ENCODE measurements around the gene INKA1.
"Not testable (repeated sequence)": the region's sequence is repeated elsewhere in the genome, so short reads cannot be mapped to it uniquely, and the experiment has no call there.

The INKA1 gene

DNA sequence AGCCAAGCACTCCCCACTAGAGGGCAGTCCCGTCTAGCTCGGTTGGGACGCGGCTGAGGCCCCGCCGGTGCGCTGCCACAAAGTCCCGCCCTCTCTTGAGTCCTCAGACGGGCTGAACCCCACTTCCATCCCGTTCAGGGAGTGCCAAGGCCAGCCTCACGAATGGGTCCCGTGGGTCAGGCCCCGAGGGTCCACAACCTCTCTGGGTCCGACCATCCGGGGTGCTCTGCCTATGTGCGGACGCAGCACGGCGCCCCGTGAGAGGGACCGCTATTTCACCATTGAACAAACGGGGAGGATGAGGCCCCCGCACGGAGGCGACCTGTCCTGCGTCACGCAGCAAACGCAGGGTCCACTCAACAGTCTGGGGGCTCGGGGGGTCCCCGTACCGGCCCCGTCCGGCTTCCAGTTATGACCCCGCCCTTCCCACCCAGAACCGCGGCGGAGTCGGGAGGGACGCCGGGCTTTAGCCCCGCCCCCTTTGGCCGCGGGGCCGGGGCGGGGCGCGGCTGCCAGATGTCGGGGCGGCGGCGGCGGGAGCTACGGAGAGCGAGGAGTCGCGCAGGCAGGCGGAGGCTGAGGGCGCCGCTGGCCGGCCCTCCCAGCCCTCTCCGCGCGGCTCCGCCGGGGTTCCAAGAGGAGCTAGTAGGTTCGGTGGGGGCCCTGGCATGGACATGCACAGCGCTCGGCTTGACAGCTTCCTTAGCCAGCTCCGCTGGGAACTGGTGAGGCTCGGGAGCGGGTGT is at the start of gene INKA1:
Gene INKA1, plus strand, starts transcription at position 543 of the 746 bp plus-strand sequence. Its CDS starts 132 bp downstream, at position 675.
- peak; percentile 96 for DNase-seq (ENCODE audit: low spot score)

DNA sequence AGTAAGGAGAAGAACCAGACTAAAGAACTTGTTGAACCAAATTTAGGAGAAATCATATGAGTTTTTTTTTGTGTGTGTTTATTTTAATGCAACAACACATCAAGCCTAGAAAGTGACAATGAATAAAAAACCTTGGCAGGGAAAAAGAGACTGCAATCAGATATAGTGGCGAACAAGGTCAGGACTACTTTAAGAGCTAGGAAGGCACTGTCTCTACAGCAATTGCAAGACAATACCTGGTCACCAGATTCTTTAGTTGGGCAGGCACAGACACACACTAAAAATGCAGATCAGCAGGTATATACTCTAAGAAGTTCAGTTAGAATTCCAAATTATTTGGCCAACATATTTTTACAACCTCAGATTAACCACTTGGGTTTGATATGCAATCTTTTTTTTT is 48.5 kb upstream of the INKA1 start:
- no peak for DNase-seq (ENCODE audit: low spot score)

DNA sequence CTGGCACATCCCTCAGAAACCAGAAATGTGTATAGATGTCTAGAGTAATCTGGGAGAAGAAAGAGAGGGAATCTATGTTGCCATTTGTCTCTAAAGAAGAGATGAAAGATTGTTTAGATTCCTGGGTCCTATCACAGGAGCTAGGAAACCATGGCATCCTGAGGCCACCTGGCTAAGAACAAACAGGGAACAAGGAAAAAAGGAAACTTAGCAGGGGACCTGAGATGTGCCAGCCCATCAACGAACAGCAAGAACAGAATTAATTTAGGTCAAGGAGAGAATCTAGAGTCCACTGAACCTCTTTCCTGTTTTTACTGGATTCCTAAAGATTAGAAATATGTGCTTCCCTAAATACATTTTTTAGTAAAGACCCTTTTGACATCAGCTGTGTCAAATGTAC is 47.0 kb upstream of the INKA1 start:
- DNase-seq (ENCODE audit: low spot score) = no peak

DNA sequence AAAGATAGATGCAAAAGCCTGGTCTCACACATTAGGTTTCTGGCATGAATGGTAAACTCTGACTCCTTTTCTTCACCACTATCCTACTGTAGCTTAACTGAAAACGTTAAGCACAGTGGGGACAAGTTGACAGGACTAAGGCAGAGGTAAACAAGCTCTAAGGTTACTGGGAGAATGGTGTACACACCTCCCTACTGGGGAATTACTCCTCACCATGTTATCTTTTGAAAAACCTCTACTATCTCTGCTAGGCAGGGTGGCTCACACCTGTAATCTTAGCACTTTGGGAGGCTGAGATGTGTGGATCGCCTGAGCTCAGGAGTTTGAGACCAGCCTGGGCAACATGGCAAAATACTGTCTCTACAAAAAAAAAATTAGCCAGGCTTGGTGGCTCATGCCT is 45.9 kb upstream of the INKA1 start:
- no peak for DNase-seq (ENCODE audit: low spot score)

DNA sequence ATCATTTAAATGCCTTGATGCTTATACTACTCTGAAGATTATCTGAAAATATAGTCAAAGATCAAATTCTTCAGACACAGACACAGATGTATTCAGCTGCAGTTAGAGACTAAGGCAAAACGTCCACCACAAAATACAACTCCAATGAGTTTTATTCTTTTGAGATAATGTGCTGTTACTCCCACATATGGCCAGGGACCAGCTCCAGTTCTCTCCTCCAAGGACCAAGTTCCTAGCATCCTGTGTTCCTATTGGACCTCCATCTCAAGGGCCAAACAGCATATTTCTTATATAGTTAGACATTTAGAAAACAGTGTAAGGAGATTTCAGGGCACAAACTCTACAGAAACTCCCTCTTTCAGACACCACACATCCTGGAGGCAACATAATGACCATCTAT is 43.8 kb upstream of the INKA1 start:
- no peak for DNase-seq (ENCODE audit: low spot score)

DNA sequence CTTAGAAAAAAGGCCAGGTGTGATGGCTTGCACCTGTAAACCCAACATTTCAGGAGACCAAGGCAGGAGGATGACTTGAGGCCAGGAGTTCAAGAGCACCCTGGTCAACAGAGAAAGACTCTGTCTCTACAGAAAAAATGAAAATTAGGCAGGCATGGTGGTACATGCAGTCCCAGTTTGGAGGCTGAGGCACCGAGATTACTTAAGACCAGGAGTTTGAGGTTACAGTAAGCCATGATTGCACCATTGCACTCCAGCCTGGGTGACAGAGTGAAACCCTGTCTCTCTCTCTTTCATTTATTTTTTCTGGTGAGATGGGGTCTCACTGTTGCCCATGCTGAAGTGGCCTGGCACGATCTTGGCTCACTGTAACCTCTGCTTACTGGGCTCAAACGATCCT is 41.4 kb upstream of the INKA1 start:
- no peak for DNase-seq (ENCODE audit: low spot score)

DNA sequence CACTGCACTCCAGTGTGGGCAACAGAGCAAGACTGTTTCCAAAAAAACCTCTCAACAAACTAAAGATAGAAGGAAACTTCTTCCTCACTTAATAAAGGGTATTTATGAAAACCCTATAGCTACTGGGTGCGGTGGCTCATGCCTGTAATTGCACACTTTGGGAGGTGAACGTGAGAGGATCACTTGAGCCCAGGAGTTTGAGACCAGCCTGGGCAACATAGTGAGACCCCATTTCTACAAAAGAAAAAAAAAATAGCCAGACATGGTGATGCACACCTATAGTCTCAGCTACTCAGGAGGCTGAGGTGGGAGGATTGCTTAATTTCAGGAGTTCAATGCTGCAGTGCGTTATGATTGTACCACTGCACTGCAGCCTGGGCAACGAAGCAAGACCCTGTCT is 39.1 kb upstream of the INKA1 start:
- DNase-seq (ENCODE audit: low spot score) = no peak

DNA sequence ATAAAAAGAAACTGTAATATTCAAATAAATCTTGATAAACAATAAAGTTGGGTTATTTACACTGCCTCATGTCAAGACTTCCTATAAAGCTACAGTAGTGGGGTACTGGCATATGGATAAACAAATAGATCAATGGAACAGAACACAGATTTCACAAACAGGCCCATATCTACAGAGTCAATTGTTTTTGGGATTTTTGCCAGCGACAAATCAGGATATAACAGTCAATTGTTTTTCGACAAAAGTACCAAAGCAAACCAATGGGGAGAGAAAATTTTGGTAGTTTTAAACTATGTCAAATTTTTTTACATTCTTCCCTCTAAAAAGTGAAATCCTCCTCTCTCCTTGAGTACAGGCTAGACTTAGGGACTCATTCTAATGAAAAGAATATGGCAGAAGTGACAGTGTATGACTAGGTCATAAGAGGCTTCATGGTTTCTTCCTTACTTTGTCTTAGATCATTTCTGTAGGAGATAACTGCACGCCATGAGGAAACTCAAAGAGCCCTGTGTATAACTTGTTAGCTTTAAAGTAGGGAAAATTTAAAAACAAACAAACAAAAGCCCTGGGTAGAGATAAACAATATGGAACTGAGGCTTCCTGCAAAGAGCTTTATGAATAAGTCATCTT is 33.7 kb upstream of the INKA1 start:
- DNase-seq (ENCODE audit: low spot score) = no peak

DNA sequence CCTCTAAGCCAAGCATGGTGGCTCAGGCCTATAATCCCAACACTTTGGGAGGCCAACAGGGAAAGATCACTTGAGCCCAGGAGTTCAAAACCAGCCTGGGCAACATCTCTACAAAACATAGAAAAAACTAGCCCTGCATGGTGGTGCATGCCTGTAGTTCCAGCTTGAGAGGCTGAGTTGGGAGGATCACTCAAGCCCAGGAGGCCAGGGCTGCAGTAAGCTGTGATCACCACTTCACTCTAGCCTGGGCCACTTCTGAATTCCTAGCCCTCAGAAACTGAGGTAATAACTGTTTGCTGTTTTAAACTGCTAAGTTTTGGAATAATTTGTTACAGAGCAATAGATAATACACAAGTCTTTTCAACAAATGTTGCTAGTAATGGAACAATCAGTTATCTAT is 33.1 kb upstream of the INKA1 start:
- DNase-seq (ENCODE audit: low spot score) = no peak

DNA sequence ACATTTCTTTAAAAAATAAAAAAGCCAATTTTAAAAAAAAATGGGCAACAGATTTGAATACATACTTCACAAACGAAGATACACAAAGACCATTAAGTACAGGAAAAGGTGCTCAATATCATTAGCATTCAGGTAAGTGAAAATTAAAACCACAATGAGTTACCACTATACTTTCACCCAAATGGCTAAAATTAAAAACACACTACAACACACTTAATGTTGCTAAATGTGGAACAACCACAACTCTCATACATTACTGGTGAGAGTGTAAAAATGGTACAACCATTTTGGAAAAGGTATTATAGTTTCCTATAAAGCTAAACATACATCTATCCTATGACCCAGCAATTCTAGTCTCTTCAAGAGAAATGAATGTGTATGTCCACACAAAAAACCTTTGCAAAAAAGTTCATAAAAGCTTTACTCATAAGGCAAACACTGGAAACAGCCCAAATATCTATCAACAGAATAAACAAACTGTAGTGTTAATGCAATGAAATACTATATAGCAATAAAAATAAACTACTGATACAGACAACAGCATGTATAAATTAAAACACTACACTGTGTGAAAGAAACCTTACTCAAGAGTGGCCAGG is 31.6 kb upstream of the INKA1 start:
- DNase-seq (ENCODE audit: low spot score) = no peak

DNA sequence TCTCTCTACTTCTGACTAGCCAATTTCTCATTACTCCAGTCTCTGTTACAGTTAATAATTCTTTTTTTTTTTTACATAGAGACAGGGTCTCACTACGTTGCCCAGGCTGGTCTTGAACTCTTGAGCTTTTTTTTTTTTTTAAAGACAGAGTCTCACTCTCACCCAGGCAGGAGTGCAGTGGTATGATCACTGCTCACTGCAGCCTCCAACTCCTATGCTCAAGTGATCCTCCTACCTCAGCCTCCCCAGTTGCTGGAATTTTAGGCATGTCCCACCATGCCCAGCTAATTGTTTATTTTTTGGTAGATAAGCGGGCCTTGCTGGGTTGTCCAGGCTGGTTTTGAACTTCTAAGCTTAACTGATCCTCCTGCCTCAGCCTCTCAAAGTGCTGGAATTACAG is 30.4 kb upstream of the INKA1 start:
- no peak for DNase-seq (ENCODE audit: low spot score)

DNA sequence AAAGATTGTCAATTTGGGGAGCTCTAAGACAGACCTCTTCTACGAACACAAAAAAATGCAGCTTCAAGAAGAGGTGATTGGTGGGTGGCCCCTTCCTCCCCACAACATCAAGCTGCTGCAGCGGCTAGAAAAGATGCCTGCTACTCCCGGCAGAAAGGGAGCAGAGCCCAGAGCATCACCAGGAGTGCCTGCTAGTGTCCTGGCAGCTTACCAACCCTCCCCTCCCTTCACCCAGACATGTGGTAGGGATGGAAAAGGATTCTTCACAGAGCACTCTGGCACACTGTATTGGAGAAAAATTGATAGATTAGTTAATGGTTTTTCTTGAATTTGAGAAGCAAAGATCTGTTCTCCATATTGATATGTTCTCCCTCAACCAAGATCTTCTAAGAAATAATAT is 27.5 kb upstream of the INKA1 start:
- DNase-seq (ENCODE audit: low spot score) = no peak

DNA sequence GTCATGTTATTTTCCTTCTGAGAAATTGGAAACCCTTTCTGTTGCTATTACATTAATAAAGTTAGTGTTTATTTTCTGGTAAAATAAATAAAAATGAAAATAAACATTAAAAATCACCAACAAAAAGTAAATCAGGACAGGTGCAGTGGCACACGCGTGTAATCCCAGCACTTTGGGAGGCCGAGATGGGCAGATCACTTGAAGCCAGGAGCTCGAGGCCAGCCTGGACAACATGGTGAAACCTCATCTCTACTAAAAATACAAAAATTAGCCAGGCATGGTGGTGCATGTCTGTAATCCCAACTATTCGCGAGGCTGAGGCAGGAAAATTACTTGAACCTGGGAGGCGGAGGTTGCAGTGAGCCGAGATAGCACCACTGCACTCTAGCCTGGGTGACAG is 27.0 kb upstream of the INKA1 start:
- DNase-seq (ENCODE audit: low spot score) = not testable (repeated sequence)

DNA sequence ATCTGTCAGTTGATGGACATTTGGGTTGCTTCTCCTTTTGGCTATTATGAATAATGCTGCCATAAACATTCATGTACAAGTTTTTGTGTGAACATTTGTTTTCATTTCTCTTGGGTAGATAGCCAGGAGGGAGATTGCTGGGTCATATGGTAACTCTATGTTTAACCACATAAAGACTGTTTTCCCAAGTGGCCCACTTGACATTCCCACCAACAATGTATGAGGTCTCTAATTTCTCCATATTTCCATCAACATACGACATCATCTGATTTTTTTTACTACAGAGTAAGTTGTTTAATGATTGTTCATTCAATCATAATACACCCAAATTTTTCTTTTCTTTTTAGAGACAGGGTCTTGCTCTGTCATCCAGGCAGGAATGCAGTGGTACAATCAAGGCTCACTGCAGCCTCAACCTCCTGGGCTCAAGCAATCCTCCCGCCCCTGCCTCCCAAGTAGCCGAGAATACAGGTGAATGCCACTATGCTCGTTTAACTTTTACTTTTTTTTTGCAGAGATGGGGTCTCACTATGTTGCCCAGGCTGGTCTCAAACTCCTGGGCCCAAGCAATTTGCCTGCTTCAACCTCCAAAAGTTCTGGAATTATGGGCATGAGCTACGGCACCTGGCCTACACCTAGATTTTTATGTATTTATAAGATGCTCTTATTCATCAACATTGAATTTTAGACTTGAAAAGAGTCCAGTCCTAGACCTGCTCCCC is 23.5 kb upstream of the INKA1 start:
- no peak for DNase-seq (ENCODE audit: low spot score)

DNA sequence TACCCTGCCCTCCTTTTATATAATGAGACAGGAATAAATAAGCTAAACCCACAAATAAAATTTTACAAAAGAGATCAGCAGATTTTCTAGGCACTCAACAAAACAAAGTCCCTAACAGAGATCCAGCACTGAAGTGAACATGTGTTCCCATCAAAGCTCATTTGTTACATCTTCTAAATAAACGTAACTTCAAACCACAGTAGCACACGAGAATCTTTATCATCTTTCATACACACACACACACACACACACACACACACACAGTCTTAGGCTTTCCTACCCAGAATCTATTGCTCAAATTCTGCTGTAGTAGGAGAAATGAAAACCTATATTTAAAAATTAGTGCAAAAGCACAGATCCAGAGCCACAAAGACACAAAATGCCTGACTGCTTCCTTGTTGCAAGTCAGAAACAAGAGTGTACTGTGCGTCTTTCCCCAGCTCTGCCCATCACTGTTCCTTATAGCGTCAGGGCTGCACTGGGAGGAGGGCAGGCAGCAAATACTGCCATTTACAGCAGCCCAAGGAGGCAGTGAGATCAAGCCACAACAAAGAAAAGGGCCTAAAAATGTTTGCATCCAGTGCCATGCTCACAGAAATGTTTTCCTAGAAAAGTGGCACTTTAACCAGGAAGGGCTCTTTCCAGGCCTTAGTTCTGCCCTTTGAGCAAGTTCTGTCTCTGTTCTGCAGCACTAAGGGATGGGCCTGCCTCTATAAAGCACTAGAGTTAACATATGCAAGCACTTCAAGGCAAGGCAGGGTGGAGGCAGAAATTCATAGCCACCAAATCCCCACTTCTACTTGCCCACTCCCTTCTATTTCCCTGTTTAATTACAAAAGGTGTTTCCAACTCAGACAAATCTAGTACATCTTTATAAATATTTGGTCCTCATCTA is 22.7 kb upstream of the INKA1 start:
- no peak for DNase-seq (ENCODE audit: low spot score)

DNA sequence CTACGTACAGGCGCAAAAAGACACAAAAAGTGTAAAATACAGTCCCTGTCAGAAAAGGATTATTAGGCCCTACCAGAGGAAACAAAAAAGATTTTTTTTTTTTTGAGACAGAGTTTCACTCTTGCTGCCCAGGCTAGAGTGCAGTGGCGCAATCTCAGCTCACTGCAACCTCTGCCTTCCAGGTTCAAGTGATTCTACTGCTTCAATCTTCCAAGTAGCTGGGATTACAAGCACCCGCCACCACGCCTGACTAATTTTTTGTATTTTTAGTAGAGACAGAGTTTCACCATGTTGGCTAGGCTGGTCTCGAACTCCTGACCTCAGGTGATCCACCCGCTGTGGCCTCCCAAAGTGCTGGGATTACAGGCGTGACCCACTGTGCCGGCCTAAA is 22.1 kb upstream of the INKA1 start:
- not testable (repeated sequence) for DNase-seq (ENCODE audit: low spot score)

DNA sequence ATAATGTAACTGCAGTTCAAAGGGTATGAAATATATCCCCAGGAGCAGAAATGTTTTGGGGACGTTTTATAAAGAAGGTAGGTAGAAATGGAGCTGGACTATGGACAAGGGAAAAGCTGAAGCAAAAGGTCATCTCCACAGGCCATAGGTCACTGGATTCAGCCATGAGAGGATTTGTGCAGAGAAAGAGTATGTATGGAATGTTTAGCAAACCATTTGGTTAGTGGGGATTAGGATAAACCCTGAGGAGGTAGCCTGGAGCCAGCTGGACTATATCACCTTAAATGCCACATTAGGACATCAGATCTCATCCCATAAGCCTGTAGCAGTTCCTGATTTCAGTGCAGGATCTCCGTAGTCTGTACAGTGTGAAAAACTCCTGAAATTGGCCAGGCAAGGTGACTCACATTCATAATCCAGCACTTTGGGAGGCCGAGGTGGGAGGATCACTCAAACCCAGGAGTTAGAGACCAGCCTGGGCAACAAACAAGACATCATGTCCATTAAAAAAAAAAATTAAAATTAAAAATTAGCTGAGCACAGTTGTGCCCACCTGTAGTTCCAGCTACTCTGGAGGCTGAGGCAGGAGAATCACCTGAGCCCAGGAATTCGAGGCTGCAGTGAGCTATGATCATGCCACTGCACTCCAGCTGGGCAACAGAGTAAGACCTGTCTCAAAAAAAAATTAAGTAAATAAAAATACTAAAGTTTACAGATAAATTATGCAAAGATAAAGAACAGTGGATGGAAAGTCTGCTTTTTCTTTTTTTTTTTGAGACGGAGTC is 21.5 kb upstream of the INKA1 start:
- no peak for DNase-seq (ENCODE audit: low spot score)

DNA sequence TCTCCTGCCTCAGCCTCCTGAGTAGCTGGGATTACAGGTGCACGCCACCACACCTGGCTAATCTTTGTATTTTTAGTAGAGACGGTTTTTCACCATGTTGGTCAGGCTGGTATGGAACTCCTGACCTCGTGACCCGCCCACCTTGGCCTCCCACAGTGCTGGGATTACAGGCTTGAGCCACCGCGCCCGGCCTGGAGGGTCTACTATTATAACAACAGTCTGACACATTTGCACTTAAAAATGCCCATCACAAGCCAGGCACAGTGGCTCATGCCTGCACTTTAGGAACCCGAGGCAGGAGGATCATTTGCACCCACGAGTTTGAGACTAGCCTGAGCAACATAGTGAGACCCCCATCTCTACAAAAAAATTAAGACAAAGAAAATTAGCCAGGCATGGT is 20.8 kb upstream of the INKA1 start:
- DNase-seq (ENCODE audit: low spot score) = not testable (repeated sequence)

DNA sequence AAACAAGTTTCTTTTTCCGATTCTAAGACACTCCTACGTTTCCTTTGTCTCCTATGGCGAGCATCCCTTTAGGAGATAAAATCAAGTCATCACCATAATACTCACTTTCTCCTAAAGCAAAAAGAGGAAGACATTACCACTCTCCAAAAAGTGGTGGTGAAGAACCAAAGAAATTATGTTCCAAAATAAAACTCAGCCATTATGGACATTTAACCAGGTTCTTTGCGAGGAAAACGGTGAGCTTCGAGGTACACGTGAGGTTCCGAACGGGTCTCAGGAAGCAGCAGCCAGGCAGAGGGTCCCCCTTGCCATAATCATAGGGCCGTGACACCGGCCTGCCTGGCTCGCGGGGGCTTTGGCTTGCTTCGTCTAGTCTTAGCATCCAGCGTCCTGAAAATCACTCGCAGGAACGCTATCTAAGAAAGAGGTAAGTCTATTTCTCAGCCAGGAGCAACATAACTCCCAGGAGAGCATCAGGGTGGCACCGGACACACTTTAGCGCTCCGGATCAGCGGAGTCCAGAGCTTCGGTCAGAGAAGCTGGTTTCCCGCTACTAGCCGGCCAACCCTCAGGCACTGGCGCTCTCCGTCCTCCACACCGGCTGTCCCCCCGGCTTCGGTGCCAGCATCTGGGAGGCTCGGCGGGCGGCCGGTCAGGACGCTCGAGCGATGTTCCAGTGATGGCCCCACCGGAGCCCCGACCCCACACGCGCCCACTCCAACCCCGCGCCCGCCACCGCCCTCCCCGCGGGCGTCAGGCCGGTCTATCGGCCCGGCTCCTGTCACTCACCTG is 17.3 kb upstream of the INKA1 start:
- DNase-seq (ENCODE audit: low spot score) = peak; percentile 62
